SK-N-SH (cell line): ENCODE results near the gene NIPA2. TPM values are rescaled to one million over a fixed set of nuclear protein-coding genes. Genes with fewer than 3 reads are reported as not detected.

Source experiments
- CTCF ChIA-PET: fragments of 300-600, 350-600 bp; formaldehyde crosslinking; extraction: SDS; loops from one replicate; lab custom pipeline; 2021; lab: Yijun Ruan, JAX
- POLR2A ChIA-PET: fragments of 350-600 bp; sonication (Branson Sonifier 250); formaldehyde crosslinking; extraction: SDS; loops from one replicate; lab custom pipeline; 2020; ENCODE audit warnings: antibody characterized with exemption, inconsistent platforms; lab: Yijun Ruan, JAX
- DNase-seq: peaks from one replicate; pipeline ENCODE4 v3.0.0; 2012
- H2AFZ ChIP-seq: fragments of 200-600 bp; sonication (generic); 2 replicates; pipeline ENCODE4 v1.8.1; 2016; ENCODE audit warnings: antibody characterized with exemption, mild to moderate bottlenecking, low read depth
- H3F3A ChIP-seq: fragments of 200-600 bp; sonication (generic); replicated peaks from 2 replicates; pipeline ENCODE3; 2016; ENCODE audit warnings: antibody characterized with exemption, mild to moderate bottlenecking; ENCODE audit not compliant: insufficient read depth
- H3K27ac ChIP-seq, 2 experiments: fragments of 200-500 bp in 1 of 2; fragments of 200-600 bp in 1 of 2; sonication (Bioruptor generic) in 1 of 2; sonication (generic), shearing (Covaris generic) in 1 of 2; 2 replicates each; pipeline versions ENCODE4 v1.5.1 to v1.6.1; 2014 to 2016; ENCODE audit warnings: low read depth in 2 of 2, inconsistent platforms in 1 of 2, low read length in 1 of 2, mild to moderate bottlenecking in 1 of 2, mixed read lengths in 1 of 2
- H3K27me3 ChIP-seq: fragments of 200-600 bp; sonication (generic), shearing (Covaris generic); 2 replicates; pipeline ENCODE4 v1.6.1; 2016; ENCODE audit warnings: mixed run types; ENCODE audit not compliant: insufficient read depth
- H3K36me3 ChIP-seq, 2 experiments: fragments of 200-500 bp in 1 of 2; fragments of 200-600 bp in 1 of 2; sonication (Bioruptor generic) in 1 of 2; sonication (generic) in 1 of 2; replicated peaks in 1 of 2; 2 replicates each; pipeline versions ENCODE3 to v1.5.1; 2014 to 2016; ENCODE audit warnings: low read length in 1 of 2, mild to moderate bottlenecking in 1 of 2; ENCODE audit not compliant: insufficient read depth in 2 of 2, control insufficient read depth in 1 of 2
- H3K4me1 ChIP-seq, 2 experiments: fragments of 200-500 bp in 1 of 2; fragments of 200-600 bp in 1 of 2; sonication (Bioruptor generic) in 1 of 2; sonication (generic), shearing (Covaris generic) in 1 of 2; 2 replicates each; pipeline versions ENCODE4 v1.5.1 to v1.6.1; 2014 to 2016; ENCODE audit warnings: low read depth in 1 of 2, low read length in 1 of 2, mixed run types in 1 of 2; ENCODE audit not compliant: insufficient read depth in 2 of 2, control insufficient read depth in 1 of 2
- H3K4me2 ChIP-seq: fragments of 200-600 bp; sonication (generic), shearing (Covaris generic); 2 replicates; pipeline ENCODE4 v1.6.1; 2017; ENCODE audit warnings: mixed run types
- H3K4me3 ChIP-seq, 2 experiments: fragments of 200-500 bp in 1 of 2; fragments of 200-600 bp in 1 of 2; sonication (Bioruptor generic) in 1 of 2; sonication (generic), shearing (Covaris generic) in 1 of 2; 2 replicates each; pipeline versions ENCODE4 v1.5.1 to v1.8.1; 2014 to 2016; ENCODE audit warnings: low read depth in 2 of 2, inconsistent platforms in 1 of 2, low read length in 1 of 2, mild to moderate bottlenecking in 1 of 2, mixed read lengths in 1 of 2, moderate library complexity in 1 of 2
- H3K79me2 ChIP-seq: fragments of 200-600 bp; sonication (generic); 2 replicates; pipeline ENCODE4 v1.8.1; 2017; ENCODE audit warnings: mild to moderate bottlenecking; ENCODE audit not compliant: insufficient read depth
- H3K9ac ChIP-seq: fragments of 200-600 bp; sonication (generic); 2 replicates; pipeline ENCODE4 v1.6.1; 2017; ENCODE audit warnings: mixed run types
- H3K9me2 ChIP-seq: fragments of 200-600 bp; sonication (generic); 2 replicates; pipeline ENCODE4 v1.6.1; 2017; ENCODE audit warnings: mixed run types
- H3K9me3 ChIP-seq: fragments of 200-600 bp; sonication (generic); 2 replicates; pipeline ENCODE4 v1.6.1; 2017; ENCODE audit warnings: mixed run types, mild to moderate bottlenecking, moderate library complexity
- H4K20me1 ChIP-seq: fragments of 200-600 bp; sonication (generic); 2 replicates; pipeline ENCODE4 v1.6.1; 2017; ENCODE audit warnings: mild to moderate bottlenecking, mixed run types; ENCODE audit not compliant: insufficient read depth
- CHD2 ChIP-seq: fragments of 150-350 bp; IDR thresholded peaks from 2 replicates; pipeline ENCODE4 v1.6.1; 2018; ENCODE audit warnings: low read length; ENCODE audit not compliant: partially characterized antibody
- EZH2phosphoT487 ChIP-seq: fragments of 200-600 bp; sonication (generic); IDR thresholded peaks from 2 replicates; pipeline ENCODE4 v1.6.1; 2017; ENCODE audit warnings: low read depth, mixed run types, mild to moderate bottlenecking, antibody characterized with exemption, moderate library complexity, borderline replicate concordance
- FOSL2 ChIP-seq: IDR thresholded peaks from 2 replicates; pipeline ENCODE4 v1.4.0; 2012; ENCODE audit warnings: low read depth, mild to moderate bottlenecking, moderate library complexity, borderline replicate concordance
- FOXJ3 ChIP-seq: sonication (generic); formaldehyde crosslinking; IDR thresholded peaks from 2 replicates; pipeline ENCODE4 v1.5.1; 2020; ENCODE audit warnings: mild to moderate bottlenecking, missing genetic modification reagents
- GATA2 ChIP-seq: sonication (generic); formaldehyde crosslinking; IDR thresholded peaks from 2 replicates; pipeline ENCODE4 v1.5.0; 2020; ENCODE audit warnings: mild to moderate bottlenecking, missing genetic modification reagents
- IRF3 ChIP-seq: fragments of 150-350 bp; IDR thresholded peaks from 2 replicates; pipeline ENCODE4 v1.6.1; 2016; ENCODE audit warnings: mild to moderate bottlenecking, low read depth, low read length
- NFIC ChIP-seq: IDR thresholded peaks from 2 replicates; pipeline ENCODE4 v1.4.0; 2012; ENCODE audit warnings: borderline replicate concordance
- RAD21 ChIP-seq: IDR thresholded peaks from 2 replicates; pipeline ENCODE4 v1.6.1; 2012; ENCODE audit warnings: mild to moderate bottlenecking, low read length
- RCOR1 ChIP-seq: fragments of 150-350 bp; IDR thresholded peaks from 2 replicates; pipeline ENCODE4 v1.6.1; 2017; ENCODE audit warnings: antibody characterized with exemption, low read length
- REST ChIP-seq: IDR thresholded peaks from 2 replicates; pipeline ENCODE4 v1.6.1; 2012; ENCODE audit warnings: mild to moderate bottlenecking, low read depth, low read length, moderate library complexity
- RFX5 ChIP-seq: IDR thresholded peaks from 2 replicates; pipeline ENCODE4 v1.6.1; 2012; ENCODE audit warnings: mild to moderate bottlenecking, improper control_type of control experiment, low read length
- SIN3A ChIP-seq: IDR thresholded peaks from 2 replicates; pipeline ENCODE4 v1.6.1; 2012; ENCODE audit warnings: low read depth, mild to moderate bottlenecking, low read length, moderate library complexity, borderline replicate concordance
- TAF1 ChIP-seq: IDR thresholded peaks from 2 replicates; pipeline ENCODE4 v1.6.1; 2012; ENCODE audit warnings: low read depth, mild to moderate bottlenecking, low read length, moderate library complexity, borderline replicate concordance
- TEAD4 ChIP-seq: IDR thresholded peaks from 2 replicates; pipeline ENCODE4 v1.4.0; 2012; ENCODE audit warnings: mild to moderate bottlenecking, borderline replicate concordance; ENCODE audit not compliant: insufficient read depth
- ZBTB33 ChIP-seq: IDR thresholded peaks from 2 replicates; pipeline ENCODE4 v1.4.0; 2012; ENCODE audit warnings: low read depth, borderline replicate concordance
- polyA plus RNA-seq, 3 experiments: library from polyadenylated mRNA; depleted of rRNA; stranded (reverse); fragments of >200 nt; gene quantifications; 2 replicates each; pipeline ENCODE4 v1.2.3, GENCODE V29; 2012
- TF ChIP-seq, protein P1 (sequence below): IDR thresholded peaks from 2 replicates; pipeline ENCODE4 v1.4.0; 2012; ENCODE audit warnings: low read depth, borderline replicate concordance
- TF ChIP-seq, protein P2 (sequence below): IDR thresholded peaks from 2 replicates; pipeline ENCODE4; 2012

NIPA2 gene
- polyA plus RNA-seq, 1 of the 3 experiments (the other 2 are of a cell fraction), result 32.0 TPM

DNA sequence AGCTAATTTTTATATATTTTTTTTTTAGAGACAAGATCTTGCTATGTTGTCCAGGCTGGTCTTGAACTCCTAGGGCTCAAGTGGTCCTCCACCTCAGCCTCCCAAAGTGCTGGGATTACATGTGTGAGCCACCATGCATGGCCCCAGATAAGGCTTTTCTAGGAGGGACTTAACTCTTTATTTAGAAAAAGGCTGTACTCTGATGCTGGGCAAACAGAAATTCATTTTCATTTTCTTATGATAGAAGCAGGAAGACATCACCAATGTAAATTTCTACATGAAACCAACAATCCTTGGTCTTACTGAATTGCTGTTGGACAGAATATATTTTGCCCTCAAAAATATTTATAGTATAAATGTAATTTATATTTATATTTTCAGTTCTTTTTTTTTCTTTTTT, 42.4 kb upstream of the NIPA2 start:
- no peaks in the 10 kb centered on the region for H3K36me3 ChIP-seq

More for the DNA sequence above, 42.4 kb upstream of the NIPA2 start:
- no peak overlapping the region for H3K4me2 ChIP-seq
- ChIA-PET POLR2A (no interaction called here), CTCF (no interaction called here)
- H2AFZ ChIP-seq, result no peak overlapping the region
- no peaks in the 10 kb centered on the region for H4K20me1 ChIP-seq
- H3K27ac ChIP-seq, result no peak overlapping the region
- peaks cover 6% of the 10 kb centered on the region for H3F3A ChIP-seq
- no peak overlapping the region for H3K4me3 ChIP-seq
- no peaks in the 10 kb centered on the region for H3K27me3 ChIP-seq
- H3K9ac ChIP-seq, result no peak overlapping the region
- H3K9me2 ChIP-seq, result no peaks in the 10 kb centered on the region
- no peaks in the 10 kb centered on the region for H3K79me2 ChIP-seq
- DNase-seq, result no peak
- TF ChIP-seq ZBTB33 (no peak), EZH2phosphoT487 (no peak), FOSL2 (no peak), SIN3A (no peak), FOXJ3 (CRISPR knock-in tag) (no peak), RAD21 (no peak), GATA2 (CRISPR knock-in tag) (no peak), RFX5 (no peak), RCOR1 (no peak), NFIC (no peak), IRF3 (no peak), REST (no peak), TAF1 (no peak), TEAD4 (no peak), CHD2 (no peak)
- TF ChIP-seq, protein P1, sequence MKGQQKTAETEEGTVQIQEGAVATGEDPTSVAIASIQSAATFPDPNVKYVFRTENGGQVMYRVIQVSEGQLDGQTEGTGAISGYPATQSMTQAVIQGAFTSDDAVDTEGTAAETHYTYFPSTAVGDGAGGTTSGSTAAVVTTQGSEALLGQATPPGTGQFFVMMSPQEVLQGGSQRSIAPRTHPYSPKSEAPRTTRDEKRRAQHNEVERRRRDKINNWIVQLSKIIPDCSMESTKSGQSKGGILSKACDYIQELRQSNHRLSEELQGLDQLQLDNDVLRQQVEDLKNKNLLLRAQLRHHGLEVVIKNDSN, result no peak
- TF ChIP-seq, protein P2, sequence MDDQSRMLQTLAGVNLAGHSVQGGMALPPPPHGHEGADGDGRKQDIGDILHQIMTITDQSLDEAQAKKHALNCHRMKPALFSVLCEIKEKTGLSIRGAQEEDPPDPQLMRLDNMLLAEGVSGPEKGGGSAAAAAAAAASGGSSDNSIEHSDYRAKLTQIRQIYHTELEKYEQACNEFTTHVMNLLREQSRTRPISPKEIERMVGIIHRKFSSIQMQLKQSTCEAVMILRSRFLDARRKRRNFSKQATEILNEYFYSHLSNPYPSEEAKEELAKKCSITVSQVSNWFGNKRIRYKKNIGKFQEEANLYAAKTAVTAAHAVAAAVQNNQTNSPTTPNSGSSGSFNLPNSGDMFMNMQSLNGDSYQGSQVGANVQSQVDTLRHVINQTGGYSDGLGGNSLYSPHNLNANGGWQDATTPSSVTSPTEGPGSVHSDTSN, result no peak
- H3K4me1 ChIP-seq, result no peaks in the 10 kb centered on the region
- H3K9me3 ChIP-seq, result no peaks in the 10 kb centered on the region
